HG03045 (cell line): Measurements from ENCODE around the gene CNTN2.

Experiments
- ATAC-seq: cut with Tn5 transposase; IDR thresholded peaks from one replicate; pipeline ENCODE4 v1.9.1; 2021; ENCODE audit warnings: mild to moderate bottlenecking, moderate library complexity; ENCODE audit not compliant: unreplicated experiment

The CNTN2 gene

GRCh38 chr1:205071028-205071409, 28.0 kb downstream of the CNTN2 start:
- no peak for ATAC-seq

DNA sequence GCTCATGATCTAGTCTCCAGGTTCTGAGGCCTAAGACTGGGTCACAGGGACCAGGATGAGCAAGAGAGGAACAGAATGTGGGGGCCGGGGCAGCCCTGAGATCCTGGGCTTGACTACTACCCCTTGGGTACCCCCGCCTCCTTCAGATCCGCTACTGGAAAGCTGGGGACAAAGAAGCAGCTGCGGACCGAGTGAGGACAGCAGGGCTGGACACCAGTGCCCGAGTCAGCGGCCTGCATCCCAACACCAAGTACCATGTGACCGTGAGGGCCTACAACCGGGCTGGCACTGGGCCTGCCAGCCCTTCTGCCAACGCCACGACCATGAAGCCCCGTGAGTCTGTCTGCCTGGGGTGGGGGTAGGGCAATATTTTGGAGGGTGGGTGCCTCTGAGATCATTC, 28.8 kb downstream of the CNTN2 start:
- no peak for ATAC-seq

GRCh38 chr1:205072286-205072685, 29.3 kb downstream of the CNTN2 start:
- no peak for ATAC-seq

DNA sequence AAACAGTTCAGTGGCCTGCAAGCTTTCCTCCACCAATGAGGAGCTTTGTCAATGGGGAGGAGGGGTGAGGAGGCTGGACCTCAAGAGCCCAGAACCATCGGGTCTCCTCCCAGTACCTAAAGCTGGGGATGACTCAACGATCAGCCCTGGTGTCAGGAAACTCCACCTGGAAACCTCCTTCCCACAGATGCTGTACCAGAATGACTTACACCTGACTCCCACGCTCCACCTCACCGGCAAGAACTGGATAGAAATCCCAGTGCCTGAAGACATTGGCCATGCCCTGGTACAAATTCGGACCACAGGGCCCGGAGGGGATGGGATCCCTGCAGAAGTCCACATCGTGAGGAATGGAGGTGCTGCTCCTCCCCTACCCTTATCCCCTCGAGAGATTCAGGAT, 29.9 kb downstream of the CNTN2 start:
- no peak for ATAC-seq

DNA sequence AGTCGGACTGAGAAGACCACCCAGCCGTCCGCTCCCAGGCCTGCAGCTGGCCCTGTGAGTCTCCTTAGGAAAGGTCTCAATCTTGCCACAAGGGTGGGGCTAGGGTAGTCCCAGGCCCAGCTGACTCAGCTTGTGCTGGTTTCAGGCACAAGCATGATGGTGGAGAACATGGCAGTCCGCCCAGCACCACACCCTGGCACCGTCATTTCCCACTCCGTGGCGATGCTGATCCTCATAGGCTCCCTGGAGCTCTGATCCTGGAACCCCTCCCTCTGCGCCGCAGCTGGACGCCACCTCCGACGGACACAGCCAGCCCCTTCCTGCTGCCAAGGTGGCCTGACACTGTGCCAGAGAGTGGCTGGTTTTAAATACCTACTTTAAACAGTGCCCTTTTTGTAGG, 30.5 kb downstream of the CNTN2 start:
- no peak for ATAC-seq

GRCh38 chr1:205074084-205074483, 31.1 kb downstream of the CNTN2 start:
- no peak for ATAC-seq

GRCh38 chr1:205074513-205074912, 31.5 kb downstream of the CNTN2 start:
- ATAC-seq: no peak

- no peak for ATAC-seq
Measured at GRCh38 chr1:205075642-205076155, 32.7 kb downstream of the CNTN2 start.

DNA sequence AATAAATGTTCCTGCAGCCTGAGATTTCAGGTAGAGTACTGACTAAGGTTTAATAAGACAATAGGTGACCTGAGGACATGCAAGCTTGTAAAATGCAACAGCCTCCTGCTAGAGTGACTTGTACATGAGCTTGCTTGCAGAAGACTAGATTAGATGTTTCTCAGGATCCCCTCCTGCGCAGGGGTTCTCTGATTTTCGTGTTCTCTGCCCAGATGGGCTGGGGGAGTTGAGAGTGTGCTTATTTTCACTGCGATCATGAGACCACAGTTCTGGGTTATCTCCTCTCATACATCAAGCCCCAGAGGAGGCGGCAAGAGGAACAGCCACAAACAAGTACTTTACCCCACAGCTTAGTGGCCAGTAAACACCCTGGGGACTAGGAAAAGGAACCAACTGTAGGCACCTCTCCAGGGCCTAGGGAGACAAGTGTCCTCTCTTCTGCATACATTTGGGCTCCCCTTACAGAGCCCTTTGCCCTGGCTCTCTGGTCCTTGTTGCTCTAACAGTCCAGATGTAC, 33.3 kb downstream of the CNTN2 start:
- no peak for ATAC-seq

- no peak for ATAC-seq
Measured at GRCh38 chr1:205077158-205077933, 34.3 kb downstream of the CNTN2 start.

GRCh38 chr1:205077934-205078311, 34.9 kb downstream of the CNTN2 start:
- ATAC-seq: no peak

DNA sequence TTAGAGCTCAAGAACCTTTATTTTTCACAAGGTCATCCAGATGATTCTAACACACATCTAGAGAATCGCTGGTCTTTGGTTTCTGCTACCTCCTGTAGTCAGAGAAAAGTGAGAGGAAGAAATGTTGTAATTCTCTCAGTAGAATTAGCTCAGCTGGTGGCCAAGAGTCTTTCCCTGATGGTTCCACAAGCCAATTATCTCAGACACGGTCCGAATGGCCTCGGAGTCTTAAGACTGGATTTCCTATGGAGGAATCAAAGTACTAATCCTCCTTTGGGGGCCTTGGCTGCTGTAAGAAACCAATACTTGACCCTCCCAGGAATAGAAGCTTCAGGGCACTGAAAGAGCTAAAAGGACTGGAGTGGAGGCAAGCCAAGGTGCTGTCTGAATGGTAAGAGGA, 39.4 kb downstream of the CNTN2 start:
- no peak for ATAC-seq

DNA sequence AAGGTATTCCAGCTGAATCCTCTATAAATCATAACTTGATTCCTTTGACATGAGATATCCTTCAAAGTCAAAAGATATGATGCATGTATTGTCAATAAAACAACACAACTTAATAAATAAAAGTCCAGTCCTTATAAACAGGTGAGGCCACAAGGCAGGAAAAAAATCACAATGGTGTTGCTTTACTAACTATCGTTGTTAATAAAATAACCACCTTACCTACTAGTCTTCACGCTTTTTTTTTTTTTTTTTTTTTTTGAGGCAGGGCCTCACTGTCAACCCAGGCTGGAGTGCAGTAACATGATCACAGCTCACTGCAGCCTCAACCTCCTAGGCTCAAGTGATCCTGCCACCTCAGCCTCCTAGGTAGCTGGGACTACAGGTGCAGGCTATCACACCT, 41.3 kb downstream of the CNTN2 start, which contains the start of gene TMEM81:
Gene TMEM81 (minus strand): TSS at position 101 of the 400 bp plus-strand sequence. CDS start 140 bp downstream, outside the sequence.
- no peak for ATAC-seq

- no peak for ATAC-seq
Measured at GRCh38 chr1:205088341-205088740, 45.3 kb downstream of the CNTN2 start.

- ATAC-seq: no peak
Measured at GRCh38 chr1:205091043-205091740, 48.2 kb downstream of the CNTN2 start.

DNA sequence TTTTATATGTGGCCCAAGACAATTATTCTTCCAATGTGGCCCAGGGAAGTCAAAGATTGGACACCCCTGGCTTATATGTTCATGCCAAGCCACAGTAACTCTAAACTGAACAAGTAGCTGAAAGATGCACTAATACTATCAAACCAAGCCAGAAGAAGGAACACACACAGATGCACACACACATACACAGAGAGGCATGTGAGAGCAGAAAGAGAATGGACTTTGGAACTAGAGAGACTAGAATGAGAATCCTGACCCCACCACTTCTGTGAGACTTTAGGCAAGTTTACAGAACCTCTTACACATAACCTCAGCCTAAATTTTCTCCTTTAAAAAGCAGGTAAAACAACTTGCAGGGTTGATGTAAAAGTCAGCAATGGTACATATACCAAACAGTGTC, 52.4 kb downstream of the CNTN2 start:
- no peak for ATAC-seq

- ATAC-seq: no peak
Measured at GRCh38 chr1:205098242-205098641, 55.2 kb downstream of the CNTN2 start.

- no peak for ATAC-seq
Measured at GRCh38 chr1:205102404-205102803, 59.4 kb downstream of the CNTN2 start.

DNA sequence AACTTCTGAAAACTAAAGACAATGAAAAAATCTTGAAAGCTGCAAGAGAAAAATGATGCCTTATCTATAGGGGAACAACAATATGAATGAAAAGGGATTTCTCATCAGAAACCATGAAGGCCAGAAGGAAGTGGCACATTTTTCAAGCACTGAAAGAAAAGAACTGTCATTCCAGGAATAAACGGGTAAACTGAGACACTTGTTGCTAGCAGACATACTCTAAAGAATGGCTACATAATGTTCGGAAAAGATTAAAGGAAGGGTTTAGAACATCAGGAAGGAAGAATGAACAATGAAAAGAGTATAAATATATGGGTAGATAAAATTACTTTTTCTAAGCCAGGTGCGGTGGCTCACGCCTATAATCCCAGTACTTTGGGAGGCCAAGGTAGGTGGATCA, 64.3 kb downstream of the CNTN2 start:
- no peak for ATAC-seq

- ATAC-seq: no peak
Measured at GRCh38 chr1:205108464-205108863, 65.5 kb downstream of the CNTN2 start.

DNA sequence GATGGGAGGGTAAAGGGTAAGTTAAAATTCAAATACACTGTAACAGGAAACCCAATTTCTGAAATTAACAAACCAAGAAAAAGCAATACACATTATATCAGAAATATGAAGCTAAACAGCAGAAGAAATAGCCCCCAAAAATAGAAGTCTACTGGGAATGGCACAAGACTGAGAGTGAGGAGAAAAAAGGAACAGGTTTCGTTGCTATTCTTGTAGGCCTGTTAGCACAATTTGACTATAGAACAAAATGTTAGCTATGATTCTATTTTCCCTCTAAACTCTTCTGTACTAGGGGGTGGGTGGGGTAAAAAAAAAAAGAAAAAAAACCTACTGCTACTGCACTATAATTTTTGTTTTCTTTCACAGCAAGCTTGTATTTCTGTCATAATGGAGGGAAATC, 66.3 kb downstream of the CNTN2 start:
- no peak for ATAC-seq

DNA sequence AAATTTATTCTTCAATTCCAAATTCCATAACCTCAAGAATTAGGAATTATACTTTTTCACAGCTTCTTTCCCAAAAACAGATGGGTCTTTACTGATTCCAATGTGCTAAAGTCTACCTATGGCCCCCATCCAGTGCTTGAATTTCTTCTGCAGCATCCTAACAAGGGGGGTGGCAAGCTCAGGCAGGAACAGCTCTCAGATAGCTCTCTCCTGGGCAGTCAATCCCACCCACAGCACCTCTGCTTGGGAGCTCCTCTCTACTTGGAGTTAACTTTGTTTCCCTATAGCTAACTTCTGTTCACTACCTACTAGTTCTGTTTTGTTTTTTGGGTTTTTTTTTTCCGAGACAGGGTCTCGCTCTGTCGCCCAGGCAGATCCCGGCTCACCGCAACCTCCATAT, 66.7 kb downstream of the CNTN2 start:
- ATAC-seq: no peak
